ENCODE data around the gene LMF1. TPM values are rescaled to one million over a fixed set of nuclear protein-coding genes. Genes with fewer than 3 reads are reported as not detected.

The LMF1 gene
- total RNA-seq, 1 donor from 2014 or later: 16.0 TPM

- Mint-ChIP-seq H3K9me3 (peaks cover 10% of the 10 kb centered on the region), H3K27ac (ENCODE audit: unreplicated experiment) (no peak overlapping the region), H3K4me1 (peaks cover 18% of the 10 kb centered on the region), H3K4me3 (no peak overlapping the region), H3K27me3 (ENCODE audit: low read depth) (no peaks in the 10 kb centered on the region), H3K36me3 (ENCODE audit: low read depth) (peaks cover 30% of the 10 kb centered on the region)
- TF ChIP-seq CTCF (conservative IDR thresholded peaks at IDR 0.05): no peak
- no peak for DNase-seq (ENCODE audit: low read depth, low spot score)
Measured at GRCh38 chr16:923184-923583, 47.6 kb downstream of the LMF1 start.

- TF ChIP-seq CTCF (conservative IDR thresholded peaks at IDR 0.05): no peak
- Mint-ChIP-seq H3K4me1 (peaks cover 24% of the 10 kb centered on the region), H3K27ac (ENCODE audit: unreplicated experiment) (no peak overlapping the region), H3K9me3 (peaks cover 10% of the 10 kb centered on the region), H3K4me3 (no peak overlapping the region), H3K27me3 (ENCODE audit: low read depth) (no peaks in the 10 kb centered on the region), H3K36me3 (ENCODE audit: low read depth) (peaks cover 30% of the 10 kb centered on the region)
- DNase-seq (ENCODE audit: low read depth, low spot score): no peak
Measured at GRCh38 chr16:922051-922450, 48.7 kb downstream of the LMF1 start.

GRCh38 chr16:921321-921905 is 49.4 kb downstream of the LMF1 start:
- DNase-seq (ENCODE audit: low read depth, low spot score): no peak
- Mint-ChIP-seq H3K4me3 (no peak overlapping the region), H3K4me1 (peaks cover 24% of the 10 kb centered on the region), H3K36me3 (ENCODE audit: low read depth) (peaks cover 30% of the 10 kb centered on the region), H3K27ac (ENCODE audit: unreplicated experiment) (no peak overlapping the region), H3K9me3 (peaks cover 10% of the 10 kb centered on the region), H3K27me3 (ENCODE audit: low read depth) (no peaks in the 10 kb centered on the region)
- no peak for TF ChIP-seq CTCF (conservative IDR thresholded peaks at IDR 0.05)

- H3K36me3 Mint-ChIP-seq (ENCODE audit: low read depth): peaks cover 24% of the 10 kb centered on the region
- no peak for TF ChIP-seq CTCF (conservative IDR thresholded peaks at IDR 0.05)
- H3K9me3 Mint-ChIP-seq: peaks cover 3% of the 10 kb centered on the region
- no peaks in the 10 kb centered on the region for H3K27me3 Mint-ChIP-seq (ENCODE audit: low read depth)
- H3K4me1 Mint-ChIP-seq: peaks cover 24% of the 10 kb centered on the region
- H3K4me3 Mint-ChIP-seq: no peak overlapping the region
- peak overlapping the region; percentile 89 for H3K27ac Mint-ChIP-seq (ENCODE audit: unreplicated experiment)
- no peak for DNase-seq (ENCODE audit: low read depth, low spot score)
Measured at GRCh38 chr16:920717-921116, 50.1 kb downstream of the LMF1 start.

- TF ChIP-seq CTCF (conservative IDR thresholded peaks at IDR 0.05): no peak
- H3K4me1 Mint-ChIP-seq: peaks cover 24% of the 10 kb centered on the region
- H3K27ac Mint-ChIP-seq (ENCODE audit: unreplicated experiment): peak overlapping the region; percentile 89
- no peak overlapping the region for H3K4me3 Mint-ChIP-seq
- DNase-seq (ENCODE audit: low read depth, low spot score): no peak
- H3K27me3 Mint-ChIP-seq (ENCODE audit: low read depth): no peaks in the 10 kb centered on the region
- H3K9me3 Mint-ChIP-seq: peaks cover 3% of the 10 kb centered on the region
- H3K36me3 Mint-ChIP-seq (ENCODE audit: low read depth): peaks cover 23% of the 10 kb centered on the region
Measured at GRCh38 chr16:920051-920681, 50.6 kb downstream of the LMF1 start.
